ENCODE results near the gene FBLN1.

The FBLN1 gene

DNA sequence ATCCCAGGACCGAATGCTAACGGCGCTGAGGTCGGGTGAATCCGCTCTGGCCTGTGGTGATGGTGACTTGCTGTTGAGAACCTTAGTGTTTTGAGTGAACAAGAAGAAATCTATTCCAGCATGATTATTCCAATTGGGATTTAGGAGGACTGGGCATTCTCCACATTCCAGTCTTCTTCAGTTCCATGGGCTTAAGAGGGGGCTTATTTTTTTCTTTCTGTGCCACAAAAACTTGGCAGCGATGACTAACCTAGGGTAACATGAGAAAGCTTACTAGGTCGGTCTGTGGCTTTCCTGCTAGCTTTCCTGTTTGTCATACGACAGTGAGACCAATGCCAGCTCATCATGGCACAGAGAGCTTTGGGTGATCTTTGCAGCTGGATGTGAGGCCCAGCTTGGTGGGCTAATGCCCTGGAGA is 106.1 kb downstream of the FBLN1 start:
- DNase-seq (ENCODE audit: extremely low read depth, low read depth): no peak
- no peak for TF ChIP-seq CTCF (IDR thresholded peaks at IDR 0.05; ENCODE audit: low read depth, low read length)

DNA sequence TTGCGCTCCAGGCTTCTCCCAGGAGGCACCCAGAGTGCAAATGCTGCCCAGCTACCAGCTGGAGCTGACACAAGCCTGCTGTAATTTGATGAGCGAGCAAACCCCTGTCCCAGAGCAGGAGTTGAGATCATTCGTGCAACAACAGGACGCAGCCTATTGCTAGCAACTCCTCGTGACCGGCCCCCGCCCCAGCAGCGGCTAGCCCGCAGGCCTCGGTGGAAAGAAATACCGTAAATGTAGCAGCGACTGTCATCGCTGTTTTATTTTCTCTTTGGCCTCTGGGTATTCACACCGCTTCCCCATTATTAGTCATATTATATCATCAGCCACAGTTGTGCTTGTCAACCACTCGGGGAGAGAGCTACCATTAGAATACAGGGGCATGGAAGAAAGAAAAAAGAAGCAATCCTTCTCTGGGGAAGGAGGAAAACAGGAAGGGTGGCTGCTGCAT is 109.8 kb downstream of the FBLN1 start:
- TF ChIP-seq CTCF (IDR thresholded peaks at IDR 0.05; ENCODE audit: low read depth, low read length): no peak
- peak; percentile 46 for DNase-seq (ENCODE audit: extremely low read depth, low read depth)

DNA sequence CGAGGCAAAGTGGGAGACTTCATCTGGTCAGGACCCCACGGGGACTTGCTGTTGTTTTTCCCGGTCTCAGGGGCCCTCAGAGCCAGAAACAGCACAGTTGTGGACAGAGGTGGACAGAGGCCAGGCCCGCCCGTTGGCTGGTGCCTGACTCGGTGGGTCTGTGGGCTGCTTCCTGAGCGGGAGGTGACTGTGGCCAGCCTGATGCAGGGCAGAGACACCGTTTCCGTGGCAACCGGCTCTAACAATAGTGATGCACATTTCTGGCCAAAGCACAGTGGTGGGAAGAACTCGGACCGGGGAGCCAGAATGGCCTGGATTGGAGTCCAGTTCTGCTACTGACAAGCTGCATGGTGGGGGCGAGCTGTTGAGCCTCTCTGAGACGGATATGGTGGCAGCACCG is 110.3 kb downstream of the FBLN1 start:
- no peak for TF ChIP-seq CTCF (IDR thresholded peaks at IDR 0.05; ENCODE audit: low read depth, low read length)
- DNase-seq (ENCODE audit: extremely low read depth, low read depth): no peak

- DNase-seq (ENCODE audit: extremely low read depth, low read depth): no peak
- TF ChIP-seq CTCF (IDR thresholded peaks at IDR 0.05; ENCODE audit: low read depth, low read length): no peak
Measured at GRCh38 chr22:45615364-45615763, 112.7 kb downstream of the FBLN1 start.

DNA sequence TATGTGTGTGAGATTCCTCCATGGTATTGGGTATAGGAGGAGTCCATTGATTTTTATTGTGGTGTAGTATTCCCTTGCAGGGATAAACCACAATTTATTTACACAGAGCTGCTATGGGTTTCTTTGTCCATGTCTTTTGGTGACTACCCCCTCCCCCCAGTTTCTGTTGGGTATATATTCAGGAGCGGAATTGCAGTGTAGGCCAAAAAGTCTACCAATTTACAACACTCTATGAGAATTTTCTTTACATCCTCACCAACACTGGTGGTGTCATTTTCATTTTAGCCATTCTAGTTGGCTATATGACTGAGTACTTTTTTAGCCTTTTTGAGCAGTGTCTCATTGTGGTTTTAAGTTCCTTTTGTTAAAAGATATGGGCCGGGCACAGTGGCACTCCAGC is 113.7 kb downstream of the FBLN1 start:
- TF ChIP-seq CTCF (IDR thresholded peaks at IDR 0.05; ENCODE audit: low read depth, low read length): no peak
- DNase-seq (ENCODE audit: extremely low read depth, low read depth): no peak

DNA sequence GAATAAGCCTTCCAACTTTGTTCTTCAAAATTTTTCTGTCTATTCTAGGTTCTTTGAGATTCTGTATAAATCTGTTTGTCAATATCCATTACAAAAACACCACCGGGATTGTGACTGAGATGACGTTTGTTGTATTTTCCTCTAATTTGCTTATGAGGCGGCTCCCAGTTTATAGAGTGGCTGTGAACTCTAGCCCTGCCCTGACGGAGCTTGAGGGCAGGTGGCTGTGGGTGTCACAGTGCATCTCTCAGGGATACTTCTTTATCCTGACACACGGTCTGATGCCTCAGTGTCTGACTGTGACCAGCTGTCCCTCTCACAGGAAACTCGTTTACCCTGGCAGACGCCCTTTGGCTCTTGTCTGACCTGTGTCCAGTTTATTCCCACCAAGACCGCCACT is 115.3 kb downstream of the FBLN1 start:
- no peak for DNase-seq (ENCODE audit: extremely low read depth, low read depth)
- no peak for TF ChIP-seq CTCF (IDR thresholded peaks at IDR 0.05; ENCODE audit: low read depth, low read length)

DNA sequence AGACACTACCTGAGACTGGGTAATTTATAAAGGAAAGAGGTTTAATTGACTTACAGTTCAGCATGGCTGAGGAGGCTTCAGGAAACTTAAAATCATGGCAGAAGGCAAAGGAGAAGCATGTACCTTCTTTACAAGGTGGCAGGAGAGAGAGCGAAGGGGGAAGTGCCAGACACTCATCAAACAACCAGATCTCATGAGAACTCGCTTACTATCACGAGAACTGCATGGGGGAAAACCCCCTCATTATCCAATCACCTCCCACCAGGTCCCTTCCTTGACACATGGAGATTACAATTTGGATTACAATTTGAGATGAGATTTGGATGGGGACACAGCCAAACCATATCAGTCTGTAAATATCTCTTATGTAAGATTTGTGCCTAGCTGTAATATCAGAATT is 118.0 kb downstream of the FBLN1 start:
- TF ChIP-seq CTCF (IDR thresholded peaks at IDR 0.05; ENCODE audit: low read depth, low read length): no peak
- DNase-seq (ENCODE audit: extremely low read depth, low read depth): no peak
